B cell (primary cell): ENCODE data around the gene TGFB1. TPM values are rescaled to one million over a fixed set of nuclear protein-coding genes. Genes with fewer than 3 reads are reported as not detected.

Experiments used
- ATAC-seq: fragments of 200-7000 bp; cut with Tn5 transposase; one replicate; pipeline ENCODE4 v1.10.0; 2021; ENCODE audit warnings: low read depth, mild to moderate bottlenecking, moderate number of reproducible peaks, moderate library complexity
- CTCF ChIA-PET: fragments of 350-600 bp; sonication (Branson Sonifier 250); formaldehyde crosslinking; loops from one replicate; lab custom pipeline; 2021; ENCODE audit warnings: antibody characterized with exemption, inconsistent platforms; lab: Charles Lee
- POLR2A ChIA-PET: fragments of 350-600 bp; sonication (Branson Sonifier 250); formaldehyde crosslinking; loops from one replicate; lab custom pipeline; 2021; ENCODE audit warnings: antibody characterized with exemption; lab: Charles Lee
- DNase-seq: peaks from one replicate; pipeline ENCODE4 v3.0.0; 2013
- H2AFZ ChIP-seq: 2 replicates; pipeline ENCODE4 v1.6.1; 2012; ENCODE audit warnings: mild to moderate bottlenecking, low read depth, low read length; ENCODE audit not compliant: insufficient read depth, poor library complexity, severe bottlenecking
- H3K27ac ChIP-seq, 2 donors: 1 replicate in 1 of 2; 2 replicates in 1 of 2; pipeline ENCODE4 v1.5.1; 2012 to 2013; ENCODE audit warnings: low read length in 2 of 2, mild to moderate bottlenecking in 2 of 2, moderate library complexity in 1 of 2
- H3K27me3 ChIP-seq, 4 experiments: fragments of 200-600 bp in 1 of 4; sonication (generic) in 1 of 4; replicated peaks in 1 of 4; 1 replicate in 2 of 4; 2 replicates in 2 of 4; pipeline versions ENCODE4 v1.6.1 to v1.7.0; 2013 to 2016; ENCODE audit warnings: low read length in 3 of 4, mild to moderate bottlenecking in 2 of 4, mixed read lengths in 1 of 4, moderate library complexity in 1 of 4; ENCODE audit not compliant: insufficient read depth in 4 of 4, control insufficient read depth in 3 of 4; ENCODE audit errors: control extremely low read depth in 1 of 4
- H3K36me3 ChIP-seq, 2 experiments: replicated peaks in 1 of 2; 1 replicate in 1 of 2; 2 replicates in 1 of 2; pipeline versions ENCODE4 v1.6.1 to v1.7.1; 2013; ENCODE audit warnings: low read length in 1 of 2; ENCODE audit not compliant: insufficient read depth in 2 of 2, control insufficient read depth in 1 of 2; ENCODE audit errors: control extremely low read depth in 1 of 2, extremely low read depth in 1 of 2
- H3K4me1 ChIP-seq, 2 donors: fragments of 200-600 bp in 1 of 2; sonication (generic) in 1 of 2; 1 replicate in 1 of 2; 2 replicates in 1 of 2; pipeline versions ENCODE4 v1.5.1 to v1.6.1; 2013 to 2017; ENCODE audit warnings: low read length in 2 of 2; ENCODE audit not compliant: control insufficient read depth in 2 of 2, insufficient read depth in 2 of 2
- H3K4me2 ChIP-seq: replicated peaks from 2 replicates; pipeline ENCODE3; 2012; ENCODE audit warnings: mild to moderate bottlenecking, low read depth, low read length; ENCODE audit not compliant: poor library complexity, severe bottlenecking
- H3K4me3 ChIP-seq, 5 experiments: fragments of 200-600 bp in 1 of 5; sonication (generic) in 1 of 5; 1 replicate in 3 of 5; 2 replicates in 2 of 5; pipeline versions ENCODE4 v1.5.1 to v1.7.0; 2011 to 2016; ENCODE audit warnings: low read length in 4 of 5, mild to moderate bottlenecking in 4 of 5, low read depth in 2 of 5, control low read depth in 1 of 5, moderate library complexity in 1 of 5; ENCODE audit not compliant: insufficient read depth in 1 of 5; ENCODE audit errors: control extremely low read depth in 1 of 5, extremely low read depth in 1 of 5
- H3K79me2 ChIP-seq: fragments of 200-600 bp; sonication (generic); one replicate; pipeline ENCODE4 v1.6.0; 2016; ENCODE audit warnings: low read length; ENCODE audit not compliant: control insufficient read depth, insufficient read depth
- H3K9ac ChIP-seq: fragments of 200-600 bp; sonication (generic); 2 replicates; pipeline ENCODE4 v1.6.1; 2017; ENCODE audit warnings: mild to moderate bottlenecking, low read length, moderate library complexity
- H3K9me3 ChIP-seq, 3 donors: one replicate each; pipeline versions ENCODE4 v1.6.1 to v1.7.1; 2013; ENCODE audit warnings: low read length in 2 of 3; ENCODE audit not compliant: control insufficient read depth in 2 of 3, insufficient read depth in 1 of 3; ENCODE audit errors: control extremely low read depth in 1 of 3
- H4K20me1 ChIP-seq: 2 replicates; pipeline ENCODE4 v1.6.0; 2012; ENCODE audit warnings: mild to moderate bottlenecking, low read length; ENCODE audit not compliant: insufficient read depth, control insufficient read depth, poor library complexity, severe bottlenecking
- H3K27ac Mint-ChIP-seq: one replicate; pipeline ENCODE4 v1.8.0; 2021; ENCODE audit warnings: mixed read lengths
- H3K27me3 Mint-ChIP-seq: one replicate; pipeline ENCODE4 v1.8.0; 2021; ENCODE audit warnings: mixed read lengths
- H3K4me1 Mint-ChIP-seq: one replicate; pipeline ENCODE4 v1.8.0; 2021; ENCODE audit warnings: mixed read lengths
- H3K4me3 Mint-ChIP-seq: one replicate; pipeline ENCODE4 v1.8.0; 2021; ENCODE audit warnings: mixed read lengths
- H3K9me3 Mint-ChIP-seq: one replicate; pipeline ENCODE4 v1.8.0; 2022; ENCODE audit warnings: mixed read lengths; ENCODE audit not compliant: insufficient read depth
- EZH2 ChIP-seq: IDR thresholded peaks from 2 replicates; pipeline ENCODE4 v1.6.1; 2012; ENCODE audit warnings: borderline replicate concordance, low read depth, mild to moderate bottlenecking, moderate library complexity, low read length; ENCODE audit not compliant: insufficient read depth, poor library complexity, severe bottlenecking
- WGBS: methylation state at CpG from one replicate; pipeline ENCODE4 v1.1.5; 2013; ENCODE audit warnings: missing lambda C conversion rate; ENCODE audit not compliant: insufficient coverage; 5-methylcytosine and 5-hydroxymethylcytosine counted together
- intact Hi-C: fragments of 100-400 bp; cut with micrococcal nuclease; formaldehyde crosslinking; loops from one replicate; pipeline ENCODE4 v1.10.0; 2022
- polyA minus RNA-seq: library from RNA; depleted of rRNA, polyadenylated mRNA; stranded (reverse); fragments of >200 nt; gene quantifications from 2 replicates; pipeline ENCODE4 v1.2.3, GENCODE V29; 2012
- polyA plus RNA-seq: library from polyadenylated mRNA; depleted of rRNA; stranded (reverse); fragments of >200 nt; gene quantifications from 2 replicates; pipeline ENCODE4 v1.2.3, GENCODE V29; 2012
- total RNA-seq, 2 donors: library from RNA; stranded (reverse); fragments of 120-200 nt in 1 of 2; gene quantifications; 1 replicate in 1 of 2; 2 replicates in 1 of 2; pipeline versions ENCODE4 v1.2.3 to v1.2.4, GENCODE V29; 2013 to 2022
- TF ChIP-seq, protein P1 (sequence below): fragments of 200-600 bp; IDR thresholded peaks from one replicate; pipeline ENCODE4 v1.8.0; 2022; ENCODE audit warnings: antibody characterized with exemption, mild to moderate bottlenecking

The TGFB1 gene
- total RNA-seq (120 TPM in 2 replicates), polyA plus RNA-seq (107 and 109 TPM in 2 replicates), polyA minus RNA-seq (83.3 and 184 TPM in 2 replicates)
- total RNA-seq (2013), result 15.1 TPM

DNA sequence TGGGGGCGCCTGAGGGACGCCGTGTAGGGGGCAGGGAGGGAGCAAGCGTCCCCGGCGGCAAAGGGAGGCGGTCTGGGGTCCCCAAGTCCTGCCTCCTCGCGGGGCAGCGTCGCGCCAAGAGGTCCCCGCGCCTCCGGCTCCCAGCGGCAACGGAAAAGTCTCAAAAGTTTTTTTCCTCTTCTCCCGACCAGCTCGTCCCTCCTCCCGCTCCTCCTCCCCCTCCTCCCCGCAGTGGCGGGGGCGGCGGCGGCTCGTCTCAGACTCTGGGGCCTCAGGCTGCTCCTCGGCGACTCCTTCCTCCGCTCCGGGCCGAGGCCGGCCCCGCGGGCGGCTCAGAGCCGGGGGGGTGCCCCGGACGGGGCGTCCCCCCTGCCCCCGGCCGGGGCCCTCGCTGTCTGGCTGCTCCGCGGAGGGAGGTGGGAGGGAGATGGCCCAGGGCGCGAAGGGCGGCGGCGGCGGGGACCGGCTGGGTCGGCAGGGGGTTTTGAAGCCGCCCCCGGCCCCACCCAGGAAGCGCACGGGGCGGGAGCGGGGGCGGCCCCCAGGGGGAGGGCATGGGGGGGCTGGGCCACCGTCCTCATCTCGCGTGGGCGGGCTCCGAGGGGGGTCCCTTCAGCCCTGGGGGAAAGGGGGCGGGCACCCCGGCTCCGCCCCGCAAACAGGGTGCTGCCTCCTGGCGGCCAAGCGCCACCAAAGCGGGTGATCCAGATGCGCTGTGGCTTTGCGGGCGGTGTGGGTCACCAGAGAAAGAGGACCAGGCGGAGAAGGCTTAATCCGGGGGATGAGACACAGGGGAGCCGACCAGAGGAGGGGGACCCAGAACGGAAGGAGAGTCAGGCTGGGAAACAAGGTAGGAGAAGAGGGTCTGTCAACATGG is at the start of gene TGFB1:
TGFB1 (minus strand) TSS at position 457 of the 877 bp plus-strand sequence. CDS start 878 bp downstream, outside the sequence.
- ChIA-PET CTCF (interaction anchor here (1.5 to 7.6 kb wide), 8 partner anchors 11 to 210 kb away, joined by 5 to 130 read pairs (median 20); partner anchors contain the start of genes B9D2, CCDC97 and HNRNPUL1), POLR2A (interaction anchor here (1.2 to 5.0 kb wide), 6 partner anchors 10 to 90 kb away, joined by 3 to 69 read pairs (median 20); partner anchors contain the start of genes B9D2 and HNRNPUL1)
- Histone ChIP-seq H3K4me2 (peak within 1 kb of the TSS; percentile 95), H3K79me2 (peaks cover 48% of the 10 kb centered on the region), H3K9me3 (no peaks in the 10 kb centered on the region), H2AFZ (peak within 1 kb of the TSS; percentile 66), H3K4me1 (peaks cover 26 to 30% of the 10 kb centered on the region in 2 donors), H3K36me3 (peaks cover 0 to 5% of the 10 kb centered on the region in 2 experiments), H3K9ac (peak within 1 kb of the TSS; percentile 88), H4K20me1 (peaks cover 49% of the 10 kb centered on the region), H3K4me3 (peak within 1 kb of the TSS; percentile 67 to 100 (median 92)), H3K27me3 (no peaks in the 10 kb centered on the region), H3K27ac (peak within 1 kb of the TSS; percentile 79 to 91)
- Mint-ChIP-seq H3K4me3 (peak within 1 kb of the TSS; percentile 93), H3K4me1 (peaks cover 44% of the 10 kb centered on the region), H3K27me3 (no peaks in the 10 kb centered on the region), H3K27ac (peak within 1 kb of the TSS; percentile 92), H3K9me3 (no peaks in the 10 kb centered on the region)
- DNase-seq, result peak; percentile 97
- intact Hi-C loops, result loop anchor here (1.0 kb wide), 4 partner anchors 11 to 89 kb away; partner anchors contain the start of genes B9D2 and HNRNPUL1
- peak; percentile 72 for ATAC-seq
- TF ChIP-seq, protein P1, sequence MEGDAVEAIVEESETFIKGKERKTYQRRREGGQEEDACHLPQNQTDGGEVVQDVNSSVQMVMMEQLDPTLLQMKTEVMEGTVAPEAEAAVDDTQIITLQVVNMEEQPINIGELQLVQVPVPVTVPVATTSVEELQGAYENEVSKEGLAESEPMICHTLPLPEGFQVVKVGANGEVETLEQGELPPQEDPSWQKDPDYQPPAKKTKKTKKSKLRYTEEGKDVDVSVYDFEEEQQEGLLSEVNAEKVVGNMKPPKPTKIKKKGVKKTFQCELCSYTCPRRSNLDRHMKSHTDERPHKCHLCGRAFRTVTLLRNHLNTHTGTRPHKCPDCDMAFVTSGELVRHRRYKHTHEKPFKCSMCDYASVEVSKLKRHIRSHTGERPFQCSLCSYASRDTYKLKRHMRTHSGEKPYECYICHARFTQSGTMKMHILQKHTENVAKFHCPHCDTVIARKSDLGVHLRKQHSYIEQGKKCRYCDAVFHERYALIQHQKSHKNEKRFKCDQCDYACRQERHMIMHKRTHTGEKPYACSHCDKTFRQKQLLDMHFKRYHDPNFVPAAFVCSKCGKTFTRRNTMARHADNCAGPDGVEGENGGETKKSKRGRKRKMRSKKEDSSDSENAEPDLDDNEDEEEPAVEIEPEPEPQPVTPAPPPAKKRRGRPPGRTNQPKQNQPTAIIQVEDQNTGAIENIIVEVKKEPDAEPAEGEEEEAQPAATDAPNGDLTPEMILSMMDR, result peak; percentile 84
- no peak for TF ChIP-seq EZH2
- WGBS, result under 1% methylated on average over 74 of the region's 78 CpGs
